ENCODE results near the gene CCDC198. TPM values are rescaled to one million over a fixed set of nuclear protein-coding genes. Genes with fewer than 3 reads are reported as not detected.

The CCDC198 gene
- polyA plus RNA-seq, 1 donor (not counting 4 experiments of a cell fraction or from before 2014, with no cell fraction given), result not detected

- Histone ChIP-seq H3K4me1 (ENCODE audit: control insufficient read depth, extremely low read depth, insufficient read depth, low read length) (no peaks in the 10 kb centered on the region), H3K4me3 (ENCODE audit: control insufficient read depth in 2 of 3, extremely low read depth in 1 of 3, insufficient read depth in 2 of 3, low read depth in 1 of 3, low read length in 3 of 3) (no peak overlapping the region), H3K9me1 (ENCODE audit: control insufficient read depth, extremely low read depth, insufficient read depth, low read length) (no peaks in the 10 kb centered on the region), H2AFZ (ENCODE audit: control insufficient read depth, low read length) (no peak overlapping the region), H4K20me1 (ENCODE audit: control insufficient read depth, extremely low read depth, insufficient read depth, low read length) (no peaks in the 10 kb centered on the region), H3K36me3 (ENCODE audit: control insufficient read depth in 2 of 2, extremely low read depth in 1 of 2, insufficient read depth in 2 of 2, low read length in 2 of 2) (no peaks in the 10 kb centered on the region), H3K9me3 (ENCODE audit: control insufficient read depth, low read depth, low read length) (no peaks in the 10 kb centered on the region), H3K79me2 (ENCODE audit: control insufficient read depth, insufficient read depth, low read length) (no peaks in the 10 kb centered on the region), H3K27ac (ENCODE audit: control insufficient read depth, insufficient read depth, low read length) (no peak overlapping the region), H3K9ac (ENCODE audit: control insufficient read depth, extremely low read depth, insufficient read depth, low read length) (no peak overlapping the region), H3K27me3 (ENCODE audit: control insufficient read depth, extremely low read depth, insufficient read depth, low read length) (no peaks in the 10 kb centered on the region), H3K4me2 (ENCODE audit: control insufficient read depth, extremely low read depth, insufficient read depth, low read depth, low read length) (no peak overlapping the region)
- dilution Hi-C loops (cut with MboI; ENCODE audit: extremely low pct_ligation_motif_present, low sequenced_read_pairs), result no loop called here
- no peak for FAIRE-seq
- TF ChIP-seq, protein P1, sequence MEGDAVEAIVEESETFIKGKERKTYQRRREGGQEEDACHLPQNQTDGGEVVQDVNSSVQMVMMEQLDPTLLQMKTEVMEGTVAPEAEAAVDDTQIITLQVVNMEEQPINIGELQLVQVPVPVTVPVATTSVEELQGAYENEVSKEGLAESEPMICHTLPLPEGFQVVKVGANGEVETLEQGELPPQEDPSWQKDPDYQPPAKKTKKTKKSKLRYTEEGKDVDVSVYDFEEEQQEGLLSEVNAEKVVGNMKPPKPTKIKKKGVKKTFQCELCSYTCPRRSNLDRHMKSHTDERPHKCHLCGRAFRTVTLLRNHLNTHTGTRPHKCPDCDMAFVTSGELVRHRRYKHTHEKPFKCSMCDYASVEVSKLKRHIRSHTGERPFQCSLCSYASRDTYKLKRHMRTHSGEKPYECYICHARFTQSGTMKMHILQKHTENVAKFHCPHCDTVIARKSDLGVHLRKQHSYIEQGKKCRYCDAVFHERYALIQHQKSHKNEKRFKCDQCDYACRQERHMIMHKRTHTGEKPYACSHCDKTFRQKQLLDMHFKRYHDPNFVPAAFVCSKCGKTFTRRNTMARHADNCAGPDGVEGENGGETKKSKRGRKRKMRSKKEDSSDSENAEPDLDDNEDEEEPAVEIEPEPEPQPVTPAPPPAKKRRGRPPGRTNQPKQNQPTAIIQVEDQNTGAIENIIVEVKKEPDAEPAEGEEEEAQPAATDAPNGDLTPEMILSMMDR (optimal IDR thresholded peaks at IDR 0.05 in 1 of 3, IDR thresholded peaks at IDR 0.05 in 1 of 3, conservative IDR thresholded peaks at IDR 0.05 in 1 of 3; ENCODE audit: extremely low read depth in 1 of 3, insufficient read depth in 2 of 3, low read length in 3 of 3), result no peak
- no peak for TF ChIP-seq EZH2 (IDR thresholded peaks at IDR 0.05; ENCODE audit: low read length)
- no peak for DNase-seq (ENCODE audit: low read depth, low spot score)
These were observed 29.5 kb downstream of the CCDC198 start for GRCh38 chr14:57464008-57464730.

GRCh38 chr14:57462551-57462950 is 31.1 kb downstream of the CCDC198 start:
- H3K36me3 ChIP-seq (ENCODE audit: control insufficient read depth in 2 of 2, extremely low read depth in 1 of 2, insufficient read depth in 2 of 2, low read length in 2 of 2), result no peaks in the 10 kb centered on the region
- no peak overlapping the region for H2AFZ ChIP-seq (ENCODE audit: control insufficient read depth, low read length)
- no peaks in the 10 kb centered on the region for H3K27me3 ChIP-seq (ENCODE audit: control insufficient read depth, extremely low read depth, insufficient read depth, low read length)
- H3K9ac ChIP-seq (ENCODE audit: control insufficient read depth, extremely low read depth, insufficient read depth, low read length), result no peak overlapping the region
- TF ChIP-seq, protein P1 (optimal IDR thresholded peaks at IDR 0.05 in 1 of 3, IDR thresholded peaks at IDR 0.05 in 1 of 3, conservative IDR thresholded peaks at IDR 0.05 in 1 of 3; ENCODE audit: extremely low read depth in 1 of 3, insufficient read depth in 2 of 3, low read length in 3 of 3), result no peak
- no peak for TF ChIP-seq EZH2 (IDR thresholded peaks at IDR 0.05; ENCODE audit: low read length)
- H3K9me1 ChIP-seq (ENCODE audit: control insufficient read depth, extremely low read depth, insufficient read depth, low read length), result no peaks in the 10 kb centered on the region
- no peaks in the 10 kb centered on the region for H3K4me1 ChIP-seq (ENCODE audit: control insufficient read depth, extremely low read depth, insufficient read depth, low read length)
- FAIRE-seq (no peak), DNase-seq (ENCODE audit: low read depth, low spot score) (no peak)
- H4K20me1 ChIP-seq (ENCODE audit: control insufficient read depth, extremely low read depth, insufficient read depth, low read length), result no peaks in the 10 kb centered on the region
- H3K27ac ChIP-seq (ENCODE audit: control insufficient read depth, insufficient read depth, low read length), result no peak overlapping the region
- H3K4me2 ChIP-seq (ENCODE audit: control insufficient read depth, extremely low read depth, insufficient read depth, low read depth, low read length), result no peak overlapping the region
- dilution Hi-C loops (cut with MboI; ENCODE audit: extremely low pct_ligation_motif_present, low sequenced_read_pairs), result no loop called here
- no peaks in the 10 kb centered on the region for H3K79me2 ChIP-seq (ENCODE audit: control insufficient read depth, insufficient read depth, low read length)
- H3K9me3 ChIP-seq (ENCODE audit: control insufficient read depth, low read depth, low read length), result no peaks in the 10 kb centered on the region
- H3K4me3 ChIP-seq (ENCODE audit: control insufficient read depth in 2 of 3, extremely low read depth in 1 of 3, insufficient read depth in 2 of 3, low read depth in 1 of 3, low read length in 3 of 3), result no peak overlapping the region
